RWPE2 (cell line): ENCODE data around the gene ANKRD18A.

Source experiments
- ATAC-seq: fragments of 200-7000 bp; cut with Tn5 transposase; 3 replicates; pipeline ENCODE4 v1.9.1; 2021; ENCODE audit warnings: low read depth
- DNase-seq: peaks from one replicate; pipeline ENCODE4 v3.0.0-alpha.2; 2020; ENCODE audit warnings: low spot score
- H3K27ac ChIP-seq: fragments of 450-650 bp; 2 replicates; pipeline ENCODE4 v1.5.1; 2017; ENCODE audit warnings: mild to moderate bottlenecking; ENCODE audit not compliant: poor library complexity, severe bottlenecking
- H3K27me3 ChIP-seq: fragments of 250-450 bp; sonication (Bioruptor Pico); 2 replicates; pipeline ENCODE4 v1.5.1; 2021; ENCODE audit warnings: mild to moderate bottlenecking, moderate library complexity; ENCODE audit not compliant: insufficient read depth, poor library complexity, severe bottlenecking
- H3K36me3 ChIP-seq: fragments of 250-450 bp; sonication (Bioruptor Pico); 2 replicates; pipeline ENCODE4 v1.5.1; 2020; ENCODE audit warnings: low read depth, mild to moderate bottlenecking, moderate library complexity
- H3K4me1 ChIP-seq: fragments of 250-450 bp; sonication (Bioruptor Pico); 2 replicates; pipeline ENCODE4 v1.5.1; 2021; ENCODE audit warnings: mild to moderate bottlenecking, moderate library complexity; ENCODE audit not compliant: insufficient read depth, poor library complexity, severe bottlenecking
- H3K4me3 ChIP-seq: fragments of 250-450 bp; sonication (Bioruptor Pico); 2 replicates; pipeline ENCODE4 v1.5.1; 2021; ENCODE audit warnings: mild to moderate bottlenecking, moderate library complexity; ENCODE audit not compliant: severe bottlenecking
- H3K9me3 ChIP-seq: fragments of 250-450 bp; sonication (Bioruptor Pico); 2 replicates; pipeline ENCODE4 v1.5.1; 2021; ENCODE audit warnings: mild to moderate bottlenecking, moderate library complexity; ENCODE audit not compliant: severe bottlenecking
- TF ChIP-seq, protein P1 (sequence below): fragments of 450-650 bp; IDR thresholded peaks from one replicate; pipeline ENCODE4 v1.5.1; 2017; ENCODE audit warnings: mild to moderate bottlenecking, moderate library complexity; ENCODE audit not compliant: poor library complexity, severe bottlenecking

ANKRD18A gene

DNA sequence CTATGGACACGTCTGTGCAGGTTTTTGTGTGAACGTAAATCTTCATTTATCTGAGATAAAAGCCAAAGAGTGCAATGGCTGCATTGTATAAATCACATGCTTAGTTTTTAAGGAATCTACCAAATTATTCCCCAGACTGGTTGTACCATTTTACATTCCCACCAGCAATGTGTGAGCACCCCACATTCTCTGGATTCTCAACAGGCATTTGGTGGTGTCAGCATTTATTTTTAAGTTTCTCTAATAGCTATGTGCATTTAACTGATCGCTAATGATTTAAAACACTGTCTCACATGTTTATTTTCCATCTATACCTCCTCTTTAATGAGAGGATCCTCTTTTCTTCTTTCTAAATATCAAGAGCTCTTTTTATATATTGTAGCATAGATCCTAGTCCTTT, 13.9 kb upstream of the ANKRD18A start:
- Histone ChIP-seq H3K27me3 (no peaks in the 10 kb centered on the region), H3K36me3 (no peaks in the 10 kb centered on the region), H3K9me3 (no peaks in the 10 kb centered on the region), H3K27ac (no peak overlapping the region), H3K4me1 (no peaks in the 10 kb centered on the region), H3K4me3 (no peak overlapping the region)
- TF ChIP-seq, protein P1, sequence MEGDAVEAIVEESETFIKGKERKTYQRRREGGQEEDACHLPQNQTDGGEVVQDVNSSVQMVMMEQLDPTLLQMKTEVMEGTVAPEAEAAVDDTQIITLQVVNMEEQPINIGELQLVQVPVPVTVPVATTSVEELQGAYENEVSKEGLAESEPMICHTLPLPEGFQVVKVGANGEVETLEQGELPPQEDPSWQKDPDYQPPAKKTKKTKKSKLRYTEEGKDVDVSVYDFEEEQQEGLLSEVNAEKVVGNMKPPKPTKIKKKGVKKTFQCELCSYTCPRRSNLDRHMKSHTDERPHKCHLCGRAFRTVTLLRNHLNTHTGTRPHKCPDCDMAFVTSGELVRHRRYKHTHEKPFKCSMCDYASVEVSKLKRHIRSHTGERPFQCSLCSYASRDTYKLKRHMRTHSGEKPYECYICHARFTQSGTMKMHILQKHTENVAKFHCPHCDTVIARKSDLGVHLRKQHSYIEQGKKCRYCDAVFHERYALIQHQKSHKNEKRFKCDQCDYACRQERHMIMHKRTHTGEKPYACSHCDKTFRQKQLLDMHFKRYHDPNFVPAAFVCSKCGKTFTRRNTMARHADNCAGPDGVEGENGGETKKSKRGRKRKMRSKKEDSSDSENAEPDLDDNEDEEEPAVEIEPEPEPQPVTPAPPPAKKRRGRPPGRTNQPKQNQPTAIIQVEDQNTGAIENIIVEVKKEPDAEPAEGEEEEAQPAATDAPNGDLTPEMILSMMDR = no peak
- no peak for DNase-seq
- ATAC-seq = no peak

DNA sequence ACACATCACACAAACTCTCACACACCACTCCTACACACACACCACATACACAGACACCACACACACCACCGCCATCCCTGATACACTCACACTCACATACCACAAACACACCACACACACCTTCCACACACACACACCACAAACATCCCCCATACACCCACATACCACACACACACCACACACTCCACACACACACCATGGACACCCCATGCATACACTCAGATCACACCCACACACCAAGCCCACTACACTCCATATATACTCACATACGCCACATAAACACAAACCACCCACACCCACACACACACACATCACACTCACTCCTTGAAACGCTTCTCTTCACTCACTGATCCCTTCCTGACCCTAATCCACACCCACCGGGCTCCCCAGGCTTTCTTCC, 9.1 kb upstream of the ANKRD18A start:
- Histone ChIP-seq H3K4me1 (no peaks in the 10 kb centered on the region), H3K27ac (no peak overlapping the region), H3K4me3 (no peak overlapping the region), H3K27me3 (no peaks in the 10 kb centered on the region), H3K36me3 (no peaks in the 10 kb centered on the region; the same call in 1 of the 2 replicates), H3K9me3 (no peaks in the 10 kb centered on the region)
- DNase-seq = no peak
- TF ChIP-seq, protein P1 = no peak
- no peak for ATAC-seq

DNA sequence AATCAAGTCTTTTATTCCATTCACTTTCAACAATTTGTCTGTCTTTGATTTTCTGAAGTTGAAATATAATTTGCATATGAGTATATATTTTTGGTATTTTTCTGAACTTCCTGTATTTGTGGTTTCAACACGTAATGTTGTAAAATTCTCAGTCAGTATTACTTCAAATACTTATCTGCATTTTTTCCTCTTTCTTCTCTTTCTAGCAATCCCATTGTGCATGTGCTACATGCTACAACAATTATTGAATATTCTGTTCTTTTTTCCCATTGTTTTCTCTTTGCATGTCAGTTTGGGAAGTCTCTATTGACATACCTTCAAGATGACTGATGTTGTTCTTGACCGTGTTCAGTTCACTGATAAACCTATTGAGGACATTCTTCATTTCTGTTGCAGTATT, 5.6 kb upstream of the ANKRD18A start:
- ATAC-seq = no peak
- no peak overlapping the region for H3K27ac ChIP-seq
- TF ChIP-seq, protein P1 = no peak

DNA sequence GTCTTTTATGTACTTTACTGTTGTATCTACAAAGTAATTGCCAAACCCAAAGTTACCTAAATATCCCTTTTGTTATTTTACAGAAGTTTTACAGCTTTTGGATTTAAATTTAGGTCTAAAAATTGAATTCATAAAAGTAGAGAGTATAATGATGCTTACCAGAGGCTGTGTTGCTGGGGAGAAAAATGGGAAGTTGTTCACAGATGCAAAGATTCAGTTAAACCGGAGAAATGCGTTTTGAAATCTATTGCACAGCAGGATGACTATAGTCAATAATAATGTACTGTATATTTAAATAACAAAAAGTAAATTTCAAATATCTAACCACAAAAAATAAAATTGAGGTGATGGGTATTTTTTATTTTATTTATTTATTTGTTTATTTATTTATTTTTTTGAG, 2.6 kb upstream of the ANKRD18A start:
- Histone ChIP-seq H3K4me3 (no peak overlapping the region), H3K27me3 (no peaks in the 10 kb centered on the region), H3K27ac (no peak overlapping the region)

More for the DNA sequence above, 5.6 kb upstream of the ANKRD18A start:
- Histone ChIP-seq H3K9me3 (no peaks in the 10 kb centered on the region), H3K27me3 (no peaks in the 10 kb centered on the region), H3K4me3 (no peak overlapping the region), H3K4me1 (no peaks in the 10 kb centered on the region), H3K36me3 (peaks cover 7% of the 10 kb centered on the region; the same call in 1 of the 2 replicates)
- no peak for DNase-seq

DNA sequence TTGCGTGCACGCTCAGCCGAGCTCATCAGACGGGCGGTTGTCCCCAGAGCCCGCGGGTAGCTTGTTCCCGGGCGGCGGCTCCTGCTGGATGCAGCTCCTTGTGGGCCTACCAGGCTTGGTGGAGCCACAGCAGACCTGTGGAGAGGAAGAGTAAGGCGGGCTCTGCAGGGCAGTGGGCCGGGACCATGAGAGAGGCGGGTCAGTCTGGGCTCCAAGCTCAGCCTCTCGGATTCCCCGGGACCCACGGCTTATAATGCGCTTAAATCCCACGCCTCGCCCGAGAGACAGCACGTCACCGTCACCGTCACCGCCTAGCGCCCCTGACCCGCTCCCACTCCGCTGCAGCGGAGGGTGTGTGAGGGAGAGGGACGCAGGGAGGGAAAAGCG, 1.9 kb upstream of the ANKRD18A start:
- TF ChIP-seq, protein P1 = no peak
- ATAC-seq (no peak), DNase-seq (no peak)
- no peaks in the 10 kb centered on the region for H3K27me3 ChIP-seq
- peak overlapping the region; percentile 53 for H3K4me3 ChIP-seq
- no peak overlapping the region for H3K27ac ChIP-seq
- H3K9me3 ChIP-seq = no peaks in the 10 kb centered on the region
- no peaks in the 10 kb centered on the region for H3K4me1 ChIP-seq
- peaks cover 7% of the 10 kb centered on the region; the same call in 1 of the 2 replicates for H3K36me3 ChIP-seq

More for the DNA sequence above, 2.6 kb upstream of the ANKRD18A start:
- Histone ChIP-seq H3K9me3 (no peaks in the 10 kb centered on the region), H3K4me1 (no peaks in the 10 kb centered on the region), H3K36me3 (peaks cover 7% of the 10 kb centered on the region; the same call in 1 of the 2 replicates)
- no peak for DNase-seq
- ATAC-seq = no peak
- TF ChIP-seq, protein P1 = no peak
